Activated gamma-delta T cell (primary cell): ENCODE measurements around the gene SLC23A2.
"Not testable (repeated sequence)": the region's sequence is repeated elsewhere in the genome, so short reads cannot be mapped to it uniquely, and the experiment has no call there.

Source experiments
- DNase-seq: peaks from one replicate; lab custom pipeline; 2025; lab: John Stamatoyannopoulos, UW

Gene SLC23A2

GRCh38 chr20:4936392-4936850, 64.9 kb downstream of the SLC23A2 start:
- no peak for DNase-seq

GRCh38 chr20:4932061-4932460, 69.2 kb downstream of the SLC23A2 start:
- no peak for DNase-seq

- DNase-seq, result no peak
These were observed 71.5 kb downstream of the SLC23A2 start for GRCh38 chr20:4929686-4930397.

GRCh38 chr20:4926531-4927156, 74.7 kb downstream of the SLC23A2 start:
- DNase-seq, result no peak

- DNase-seq, result no peak
These were observed 75.3 kb downstream of the SLC23A2 start for GRCh38 chr20:4925842-4926530.

- no peak for DNase-seq
These were observed 76.9 kb downstream of the SLC23A2 start for GRCh38 chr20:4924446-4924845.

GRCh38 chr20:4924032-4924431, 77.3 kb downstream of the SLC23A2 start:
- DNase-seq, result no peak

- DNase-seq, result no peak
These were observed 79.1 kb downstream of the SLC23A2 start for GRCh38 chr20:4922186-4922585.

GRCh38 chr20:4921271-4921670, 80.0 kb downstream of the SLC23A2 start:
- not testable (repeated sequence) for DNase-seq

- DNase-seq, result no peak
These were observed 80.7 kb downstream of the SLC23A2 start for GRCh38 chr20:4920655-4921054.

- DNase-seq, result no peak
These were observed 81.2 kb downstream of the SLC23A2 start for GRCh38 chr20:4920131-4920530.

GRCh38 chr20:4919047-4919704, 82.1 kb downstream of the SLC23A2 start:
- no peak for DNase-seq

- DNase-seq, result no peak
These were observed 82.8 kb downstream of the SLC23A2 start for GRCh38 chr20:4918473-4918872.

GRCh38 chr20:4916971-4917881, 84.1 kb downstream of the SLC23A2 start:
- no peak for DNase-seq

GRCh38 chr20:4913147-4913546, 88.2 kb downstream of the SLC23A2 start:
- no peak for DNase-seq

- DNase-seq, result no peak
These were observed 88.7 kb downstream of the SLC23A2 start for GRCh38 chr20:4912380-4913142.

- no peak for DNase-seq
These were observed 90.4 kb downstream of the SLC23A2 start for GRCh38 chr20:4910951-4911350.

- DNase-seq, result no peak
These were observed 95.7 kb downstream of the SLC23A2 start for GRCh38 chr20:4905613-4906012.

- DNase-seq, result no peak
These were observed 96.1 kb downstream of the SLC23A2 start for GRCh38 chr20:4905195-4905594.

GRCh38 chr20:4904127-4904860, 97.0 kb downstream of the SLC23A2 start:
- no peak for DNase-seq
